Stimulated activated CD4-positive, alpha-beta T cell treated with anti-CD3 and anti-CD28 coated beads, Interleukin-2, amount 100 ng/mL, for 48 hours (primary cell): Measurements from ENCODE around the gene ANKRA2.

Experiments used
- DNase-seq, 2 donors: peaks; one replicate each; pipeline ENCODE4 v3.0.0-alpha.2; 2020

The ANKRA2 gene

GRCh38 chr5:73565139-73565968 is at the start of gene ANKRA2, which contains the start of gene UTP15:
Gene ANKRA2 (minus strand): TSS chr5:73565639. CDS start chr5:73562881, 2,758 bp downstream.
Gene UTP15 (plus strand): TSS chr5:73565743. CDS start chr5:73567345, 1,602 bp downstream.
- peak; percentile 99 for DNase-seq

- DNase-seq = no peak
Measured at GRCh38 chr5:73615085-73615484, 49.6 kb upstream of the ANKRA2 start.

- no peak for DNase-seq
Measured at GRCh38 chr5:73612799-73613198, 47.4 kb upstream of the ANKRA2 start.

- DNase-seq = no peak
Measured at GRCh38 chr5:73607228-73607627, 41.8 kb upstream of the ANKRA2 start.

GRCh38 chr5:73606206-73606753 is 40.8 kb upstream of the ANKRA2 start:
- no peak for DNase-seq

GRCh38 chr5:73605223-73606087 is 40.0 kb upstream of the ANKRA2 start:
- DNase-seq = no peak

- DNase-seq = no peak
Measured at GRCh38 chr5:73603998-73604397, 38.6 kb upstream of the ANKRA2 start.

- no peak for DNase-seq
Measured at GRCh38 chr5:73599380-73599779, 33.9 kb upstream of the ANKRA2 start.

- peak; percentile 4 to 8 for DNase-seq
Measured at GRCh38 chr5:73596705-73597328, 31.4 kb upstream of the ANKRA2 start.

GRCh38 chr5:73592551-73592950 is 27.1 kb upstream of the ANKRA2 start:
- DNase-seq = no peak

- DNase-seq = no peak
Measured at GRCh38 chr5:73591698-73592501, 26.5 kb upstream of the ANKRA2 start.

GRCh38 chr5:73591102-73591695 is 25.8 kb upstream of the ANKRA2 start:
- peak; percentile 51 to 66 for DNase-seq

- no peak for DNase-seq
Measured at GRCh38 chr5:73587923-73588322, 22.5 kb upstream of the ANKRA2 start.

- DNase-seq = no peak
Measured at GRCh38 chr5:73582285-73583145, 17.1 kb upstream of the ANKRA2 start.

GRCh38 chr5:73565969-73566547 is 619 bp upstream of the ANKRA2 start:
- no peak for DNase-seq

- no peak for DNase-seq
Measured at GRCh38 chr5:73564675-73565074, 764 bp downstream of the ANKRA2 start.

- no peak for DNase-seq
Measured at GRCh38 chr5:73564018-73564417, 1.4 kb downstream of the ANKRA2 start.

GRCh38 chr5:73558950-73559349 is 6.5 kb downstream of the ANKRA2 start:
- DNase-seq = no peak

GRCh38 chr5:73552642-73553041 is 12.8 kb downstream of the ANKRA2 start:
- no peak for DNase-seq

GRCh38 chr5:73550016-73550415 is 15.4 kb downstream of the ANKRA2 start:
- no peak for DNase-seq
